ENCODE data around the gene NR2F1-AS1.

The NR2F1-AS1 gene

GRCh38 chr5:93588352-93589151, 7.5 kb upstream of the NR2F1-AS1 start:
- peak; percentile 39 for DNase-seq

GRCh38 chr5:93587597-93588351, 6.8 kb upstream of the NR2F1-AS1 start:
- no peak for DNase-seq

GRCh38 chr5:93586736-93587596, 5.9 kb upstream of the NR2F1-AS1 start:
- DNase-seq, result no peak

GRCh38 chr5:93585767-93586385, 4.9 kb upstream of the NR2F1-AS1 start:
- peak; percentile 59 for DNase-seq

GRCh38 chr5:93585041-93585766, 4.2 kb upstream of the NR2F1-AS1 start:
- no peak for DNase-seq

- peak; percentile 73 for DNase-seq
Observed at GRCh38 chr5:93584596-93585040, 3.6 kb upstream of the NR2F1-AS1 start.

GRCh38 chr5:93583768-93584595, 3.0 kb upstream of the NR2F1-AS1 start:
- DNase-seq, result no peak

GRCh38 chr5:93583439-93583767, 2.4 kb upstream of the NR2F1-AS1 start:
- no peak for DNase-seq

GRCh38 chr5:93582677-93583438, 1.8 kb upstream of the NR2F1-AS1 start, which contains the start of gene NR2F1:
Gene NR2F1 (plus strand): TSS chr5:93583222. CDS start chr5:93585024, 1,802 bp downstream.
- DNase-seq, result peak; percentile 99

- DNase-seq, result no peak
Observed at GRCh38 chr5:93582167-93582462, 1.1 kb upstream of the NR2F1-AS1 start.

GRCh38 chr5:93580063-93580926, 724 bp downstream of the NR2F1-AS1 start:
- DNase-seq, result no peak

GRCh38 chr5:93579692-93580062, 1.3 kb downstream of the NR2F1-AS1 start:
- DNase-seq, result peak; percentile 53

GRCh38 chr5:93578813-93579691, 2.0 kb downstream of the NR2F1-AS1 start:
- peak; percentile 43 for DNase-seq

- no peak for DNase-seq
Observed at GRCh38 chr5:93577854-93578812, 2.9 kb downstream of the NR2F1-AS1 start.

GRCh38 chr5:93576994-93577853, 3.8 kb downstream of the NR2F1-AS1 start:
- DNase-seq, result no peak
